Suprapubic skin (tissue), 3 donors: ENCODE results near the gene ZNF771.

Source experiments
- EP300 ChIP-seq: sonication (generic); formaldehyde crosslinking; IDR thresholded peaks from one replicate; pipeline ENCODE4 v1.6.1; 2017; ENCODE audit warnings: antibody characterized with exemption
- POLR2A ChIP-seq, 2 donors: fragments of 450-650 bp; IDR thresholded peaks; one replicate each; pipeline ENCODE4 v1.6.1; 2017; ENCODE audit warnings: antibody characterized with exemption in 2 of 2, mild to moderate bottlenecking in 2 of 2, moderate library complexity in 2 of 2
- TF ChIP-seq, protein P1 (sequence below), 2 donors: fragments of 200-600 bp in 1 of 2; fragments of 450-650 bp in 1 of 2; sonication (generic) in 1 of 2; IDR thresholded peaks; one replicate each; pipeline ENCODE4 v1.5.1; 2016 to 2019; ENCODE audit warnings: antibody characterized with exemption in 2 of 2, mild to moderate bottlenecking in 1 of 2, moderate library complexity in 1 of 2

- TF ChIP-seq EP300 (no peak), POLR2A (IDR thresholded peaks at IDR 0.05) (no peak)
- TF ChIP-seq, protein P1, sequence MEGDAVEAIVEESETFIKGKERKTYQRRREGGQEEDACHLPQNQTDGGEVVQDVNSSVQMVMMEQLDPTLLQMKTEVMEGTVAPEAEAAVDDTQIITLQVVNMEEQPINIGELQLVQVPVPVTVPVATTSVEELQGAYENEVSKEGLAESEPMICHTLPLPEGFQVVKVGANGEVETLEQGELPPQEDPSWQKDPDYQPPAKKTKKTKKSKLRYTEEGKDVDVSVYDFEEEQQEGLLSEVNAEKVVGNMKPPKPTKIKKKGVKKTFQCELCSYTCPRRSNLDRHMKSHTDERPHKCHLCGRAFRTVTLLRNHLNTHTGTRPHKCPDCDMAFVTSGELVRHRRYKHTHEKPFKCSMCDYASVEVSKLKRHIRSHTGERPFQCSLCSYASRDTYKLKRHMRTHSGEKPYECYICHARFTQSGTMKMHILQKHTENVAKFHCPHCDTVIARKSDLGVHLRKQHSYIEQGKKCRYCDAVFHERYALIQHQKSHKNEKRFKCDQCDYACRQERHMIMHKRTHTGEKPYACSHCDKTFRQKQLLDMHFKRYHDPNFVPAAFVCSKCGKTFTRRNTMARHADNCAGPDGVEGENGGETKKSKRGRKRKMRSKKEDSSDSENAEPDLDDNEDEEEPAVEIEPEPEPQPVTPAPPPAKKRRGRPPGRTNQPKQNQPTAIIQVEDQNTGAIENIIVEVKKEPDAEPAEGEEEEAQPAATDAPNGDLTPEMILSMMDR (IDR thresholded peaks at IDR 0.05): no peak
Observed at GRCh38 chr16:30358577-30358936, 48.8 kb upstream of the ZNF771 start.
